ENCODE data around the gene SEM1.
"Not testable (repeated sequence)": the region's sequence is repeated elsewhere in the genome, so short reads cannot be mapped to it uniquely, and the experiment has no call there.

The SEM1 gene

GRCh38 chr7:96701258-96701657, 8.4 kb downstream of the SEM1 start:
- no peak for DNase-seq (ENCODE audit: low read depth)

- DNase-seq (ENCODE audit: low read depth) = no peak
Observed at GRCh38 chr7:96700516-96700915, 9.1 kb downstream of the SEM1 start.

- no peak for DNase-seq (ENCODE audit: low read depth)
Observed at GRCh38 chr7:96699219-96699871, 10.3 kb downstream of the SEM1 start.

GRCh38 chr7:96698449-96698848, 11.2 kb downstream of the SEM1 start:
- DNase-seq (ENCODE audit: low read depth) = not testable (repeated sequence)

- DNase-seq (ENCODE audit: low read depth) = no peak
Observed at GRCh38 chr7:96697822-96698221, 11.8 kb downstream of the SEM1 start.

GRCh38 chr7:96695581-96695980, 14.1 kb downstream of the SEM1 start:
- DNase-seq (ENCODE audit: low read depth) = no peak

- no peak for DNase-seq (ENCODE audit: low read depth)
Observed at GRCh38 chr7:96694082-96694481, 15.6 kb downstream of the SEM1 start.

GRCh38 chr7:96691702-96692101, 17.9 kb downstream of the SEM1 start:
- no peak for DNase-seq (ENCODE audit: low read depth)

- DNase-seq (ENCODE audit: low read depth) = no peak
Observed at GRCh38 chr7:96689414-96689813, 20.2 kb downstream of the SEM1 start.

GRCh38 chr7:96686305-96686704, 23.3 kb downstream of the SEM1 start:
- peak; percentile 53 for DNase-seq (ENCODE audit: low read depth)

GRCh38 chr7:96685755-96686154, 23.9 kb downstream of the SEM1 start:
- no peak for DNase-seq (ENCODE audit: low read depth)

GRCh38 chr7:96685353-96685752, 24.3 kb downstream of the SEM1 start:
- no peak for DNase-seq (ENCODE audit: low read depth)

GRCh38 chr7:96679886-96680285, 29.8 kb downstream of the SEM1 start:
- no peak for DNase-seq (ENCODE audit: low read depth)

- no peak for DNase-seq (ENCODE audit: low read depth)
Observed at GRCh38 chr7:96676919-96677318, 32.7 kb downstream of the SEM1 start.

- no peak for DNase-seq (ENCODE audit: low read depth)
Observed at GRCh38 chr7:96675548-96675947, 34.1 kb downstream of the SEM1 start.

GRCh38 chr7:96674565-96674964, 35.1 kb downstream of the SEM1 start:
- DNase-seq (ENCODE audit: low read depth) = no peak

GRCh38 chr7:96671854-96672253, 37.8 kb downstream of the SEM1 start:
- no peak for DNase-seq (ENCODE audit: low read depth)

GRCh38 chr7:96670338-96671289, 39.0 kb downstream of the SEM1 start:
- no peak for DNase-seq (ENCODE audit: low read depth)

- no peak for DNase-seq (ENCODE audit: low read depth)
Observed at GRCh38 chr7:96669812-96670211, 39.8 kb downstream of the SEM1 start.

- DNase-seq (ENCODE audit: low read depth) = no peak
Observed at GRCh38 chr7:96667026-96667425, 42.6 kb downstream of the SEM1 start.

- DNase-seq (ENCODE audit: low read depth) = no peak
Observed at GRCh38 chr7:96665689-96666088, 44.0 kb downstream of the SEM1 start.

- DNase-seq (ENCODE audit: low read depth) = no peak
Observed at GRCh38 chr7:96664793-96665192, 44.9 kb downstream of the SEM1 start.

- DNase-seq (ENCODE audit: low read depth) = no peak
Observed at GRCh38 chr7:96663871-96664445, 45.7 kb downstream of the SEM1 start.
